Adrenal gland (tissue), 19 donors: ENCODE measurements around the gene NUTM2E. TPM values are rescaled to one million over a fixed set of nuclear protein-coding genes. Genes with fewer than 3 reads are reported as not detected.
"Not testable (repeated sequence)": the region's sequence is repeated elsewhere in the genome, so short reads cannot be mapped to it uniquely, and the experiment has no call there.

Source experiments
- DNase-seq, 7 donors: peaks; one replicate each; pipeline ENCODE4 v3.0.0-alpha.2; 2019 to 2020
- H3K27ac ChIP-seq, 5 donors: fragments of 200-600 bp; sonication (generic) in 4 of 5; 1 replicate in 3 of 5; 2 replicates in 2 of 5; pipeline versions ENCODE4 v1.5.1 to v1.8.0; 2016 to 2020; ENCODE audit warnings: mild to moderate bottlenecking in 1 of 5
- H3K27me3 ChIP-seq: fragments of 200-600 bp; 2 replicates; pipeline ENCODE4 v1.8.0; 2021
- H3K36me3 ChIP-seq, 2 donors: fragments of 200-600 bp; replicated peaks in 1 of 2; 1 replicate in 1 of 2; 2 replicates in 1 of 2; pipeline versions ENCODE4 v1.5.1 to v1.8.0; 2018 to 2022
- H3K4me1 ChIP-seq, 2 donors: fragments of 200-600 bp; replicated peaks in 1 of 2; 1 replicate in 1 of 2; 2 replicates in 1 of 2; pipeline versions ENCODE4 v1.5.1 to v1.8.0; 2018 to 2021
- H3K4me3 ChIP-seq, 4 donors: fragments of 200-600 bp; sonication (generic) in 3 of 4; one replicate each; pipeline ENCODE4 v1.5.1; 2016 to 2018
- H3K9me3 ChIP-seq, 3 donors: fragments of 200-600 bp; sonication (generic) in 1 of 3; replicated peaks in 1 of 3; 1 replicate in 2 of 3; 2 replicates in 1 of 3; pipeline versions ENCODE4 v1.5.1 to v1.8.0; 2016 to 2021
- CTCF ChIP-seq, 6 experiments: fragments of 450-650 bp in 4 of 6; fragments of 200-600 bp in 2 of 6; sonication (generic) in 1 of 6; IDR thresholded peaks; 1 replicate in 5 of 6; 2 replicates in 1 of 6; pipeline versions ENCODE4 v1.5.1 to v1.8.0; 2016 to 2021; ENCODE audit warnings: antibody characterized with exemption in 6 of 6, mild to moderate bottlenecking in 2 of 6, moderate library complexity in 1 of 6
- POLR2A ChIP-seq, 2 donors: fragments of 450-650 bp; IDR thresholded peaks; one replicate each; pipeline ENCODE4 v1.6.1; 2017; ENCODE audit warnings: antibody characterized with exemption in 2 of 2, mild to moderate bottlenecking in 2 of 2, moderate library complexity in 1 of 2
- WGBS, 4 donors: extraction: QIAGEN DNeasy Blood & Tissue Kit in 2 of 4; methylation state at CpG; one replicate each; pipeline versions ENCODE4 v1.1.5 to v1.1.7; 2013 to 2017; 5-methylcytosine and 5-hydroxymethylcytosine counted together
- intact Hi-C, 2 donors: fragments of 100-400 bp; cut with DNase I; formaldehyde crosslinking; loops; one replicate each; pipeline versions ENCODE4 v1.14.1 to v1.15.0; 2022 to 2023
- long read RNA-seq, 10 donors: library from polyadenylated mRNA in 3 of 10; unstranded in 2 of 10; stranded (forward) in 1 of 10; transcript quantifications; one replicate each; pipeline ENCODE4 v2.0.0 and lab custom pipeline, GENCODE V29; 2021 to 2026
- polyA plus RNA-seq, 3 donors: library from polyadenylated mRNA; stranded (reverse); fragments of 200-250 nt in 2 of 3; fragments of 350-450 nt in 1 of 3; fragmentation: Illumina TruSeq in 1 of 3; extraction: RNeasy Lipid Tissue Mini Kit (QIAGEN cat#74804) in 1 of 3; gene quantifications; one replicate each; pipeline ENCODE4 v1.2.3, GENCODE V29; 2013 to 2014
- total RNA-seq, 9 donors: library from RNA; depleted of rRNA in 4 of 9; stranded (reverse); fragments of >200 nt in 4 of 9; fragments of 120-200 nt in 1 of 9; fragmentation: NEBNext Ultra II Directional in 1 of 9; extraction: Animal tissue kit (Norgen Biotek cat#: 25700) in 1 of 9; gene quantifications; one replicate each; pipeline versions ENCODE4 v1.1.0 to v1.2.4, GENCODE V29; 2013 to 2023
- donor health status: healthy with polysubstance abuse.
- donor health status: Bipolar disorder and iron deficiency.
- donor health status: DM: yes; HTN: yes; CAD: no.
- donor health status: DM: no; HTN: no; CAD: no.
- donor health status: DM: no; HTN: no; CAD: no.
- donor health status: DM: yes; HTN: yes; CAD: no.

NUTM2E gene
- total RNA-seq (under 1 TPM in 2 of 9 donors, not detected in 7; 0.11 to 0.12 TPM), polyA plus RNA-seq (under 1 TPM in 1 of 3 donors, not detected in 2; 0.30 TPM)
- long read RNA-seq, donor 1, result 0 reads
- long read RNA-seq, donor 2, result 0 reads
- long read RNA-seq, donor 3, result 0 reads
- long read RNA-seq, donor 4, result 0 reads
- long read RNA-seq, donor 5, partial matches to known transcripts, result 0 of 1 reads
- long read RNA-seq, donor 5, other reads (novel, unspliced or antisense), result 1 of 1 reads
- long read RNA-seq, donor 6, result 0 reads
- long read RNA-seq, donor 7, result 0 reads
- long read RNA-seq, donor 8, result 0 reads
- long read RNA-seq, donor 9, result 0 reads
- long read RNA-seq, donor 10, result 0 reads

- 0% methylated on average over 13 to 46 of the region's 78 CpGs; no CpG with 5 or more reads in 1 of the 4 donors for WGBS, 4 donors
- DNase-seq, result peak; percentile 84 to 95 (median 87)
Observed at GRCh38 chr10:79826496-79827215, at the start of gene NUTM2E. NUTM2E (plus strand) TSS chr10:79826739; CDS start chr10:79841741, 15,002 bp downstream.

GRCh38 chr10:79777997-79778396 is 48.5 kb upstream of the NUTM2E start:
- H3K4me1 ChIP-seq, H3K4me3 ChIP-seq, H3K9me3 ChIP-seq, H3K27ac ChIP-seq, H3K36me3 ChIP-seq, H3K27me3 ChIP-seq, intact Hi-C loops, DNase-seq: not testable (repeated sequence)

More at GRCh38 chr10:79826496-79827215, at the start of gene NUTM2E:
- H3K27me3 ChIP-seq, H3K9me3 ChIP-seq, H3K36me3 ChIP-seq, H3K4me1 ChIP-seq, intact Hi-C loops: not testable (repeated sequence)
- TF ChIP-seq POLR2A (IDR thresholded peaks at IDR 0.05), result peak in 1 of 2 donors; percentile 53
- peak within 1 kb of the TSS; percentile 62 to 95 (median 79) for H3K27ac ChIP-seq
- peak within 1 kb of the TSS; percentile 4 to 82 (median 50) for H3K4me3 ChIP-seq

GRCh38 chr10:79779310-79779938 is 47.1 kb upstream of the NUTM2E start:
- H3K36me3 ChIP-seq, H3K27me3 ChIP-seq, H3K9me3 ChIP-seq, H3K4me1 ChIP-seq, H3K27ac ChIP-seq, H3K4me3 ChIP-seq, intact Hi-C loops: not testable (repeated sequence)
- peak; percentile 76 to 89 (median 82) for DNase-seq
- 5 to 9% (median 6%) methylated on average over 13 to 14 of the region's 14 CpGs for WGBS, 4 donors
- TF ChIP-seq CTCF (IDR thresholded peaks at IDR 0.05), result peak in 5 of 6 experiments; percentile 27 to 70 (median 56)

GRCh38 chr10:79779992-79780391 is 46.5 kb upstream of the NUTM2E start:
- intact Hi-C loops, H3K4me3 ChIP-seq, H3K9me3 ChIP-seq, H3K36me3 ChIP-seq, H3K27ac ChIP-seq, H3K27me3 ChIP-seq, DNase-seq, H3K4me1 ChIP-seq: not testable (repeated sequence)
- WGBS, 4 donors, result 0 to 73% (median 56%) methylated on average over 1 of the region's 2 CpGs

GRCh38 chr10:79781584-79781983 is 45.0 kb upstream of the NUTM2E start:
- 86 to 95% (median 90%) methylated on average over 3 of the region's 3 CpGs for WGBS, 4 donors
- H3K36me3 ChIP-seq, H3K4me1 ChIP-seq, H3K4me3 ChIP-seq, intact Hi-C loops, DNase-seq, H3K27ac ChIP-seq, H3K9me3 ChIP-seq, H3K27me3 ChIP-seq: not testable (repeated sequence)

- H3K4me1 ChIP-seq, H3K27ac ChIP-seq, intact Hi-C loops, H3K4me3 ChIP-seq, H3K27me3 ChIP-seq, H3K36me3 ChIP-seq, H3K9me3 ChIP-seq, DNase-seq: not testable (repeated sequence)
Observed at GRCh38 chr10:79787455-79787952, 39.0 kb upstream of the NUTM2E start.

GRCh38 chr10:79789351-79789750 is 37.2 kb upstream of the NUTM2E start:
- H3K9me3 ChIP-seq, H3K4me3 ChIP-seq, H3K36me3 ChIP-seq, intact Hi-C loops, DNase-seq, H3K4me1 ChIP-seq, H3K27me3 ChIP-seq, H3K27ac ChIP-seq: not testable (repeated sequence)
- WGBS, 4 donors, result 82 to 93% (median 91%) methylated on average over 2 of the region's 2 CpGs; no CpG with 5 or more reads in 1 of the 4 donors

GRCh38 chr10:79791906-79792517 is 34.5 kb upstream of the NUTM2E start:
- intact Hi-C loops, DNase-seq, H3K27me3 ChIP-seq, H3K4me1 ChIP-seq, H3K36me3 ChIP-seq, H3K4me3 ChIP-seq, H3K27ac ChIP-seq, H3K9me3 ChIP-seq: not testable (repeated sequence)
- 86 to 96% (median 92%) methylated on average over 2 to 3 of the region's 4 CpGs for WGBS, 4 donors

- H3K36me3 ChIP-seq, H3K27me3 ChIP-seq, DNase-seq, H3K4me1 ChIP-seq, intact Hi-C loops, H3K4me3 ChIP-seq, H3K9me3 ChIP-seq, H3K27ac ChIP-seq: not testable (repeated sequence)
- whole genome bisulfite sequencing, 4 donors, result no CpG with 5 or more reads among the region's 1 CpG
Observed at GRCh38 chr10:79799337-79799736, 27.2 kb upstream of the NUTM2E start.
